Hepatocyte (in vitro differentiated cells): ENCODE measurements around the gene SLAMF9. TPM values are rescaled to one million over a fixed set of nuclear protein-coding genes. Genes with fewer than 3 reads are reported as not detected.

Experiments
- DNase-seq: peaks from one replicate; pipeline ENCODE4 v3.0.0-alpha.2; 2016; ENCODE audit warnings: low spot score
- H2AFZ ChIP-seq: fragments of 200-600 bp; sonication (generic); 2 replicates; pipeline ENCODE4 v1.6.0; 2016; ENCODE audit warnings: antibody characterized with exemption, mild to moderate bottlenecking
- H3K27ac ChIP-seq: fragments of 200-600 bp; sonication (generic); 2 replicates; pipeline ENCODE4 v1.5.1; 2016; ENCODE audit warnings: mild to moderate bottlenecking
- H3K27me3 ChIP-seq: fragments of 200-600 bp; sonication (generic); 2 replicates; pipeline ENCODE4 v1.6.1; 2016
- H3K36me3 ChIP-seq: fragments of 200-600 bp; sonication (generic); replicated peaks from 2 replicates; pipeline ENCODE4 v1.5.1; 2016; ENCODE audit warnings: low read depth; ENCODE audit not compliant: insufficient read depth
- H3K4me1 ChIP-seq: fragments of 200-600 bp; sonication (generic); 2 replicates; pipeline ENCODE4 v1.5.1; 2016; ENCODE audit warnings: mild to moderate bottlenecking, moderate library complexity; ENCODE audit not compliant: insufficient read depth
- H3K4me2 ChIP-seq: fragments of 200-600 bp; sonication (generic); 2 replicates; pipeline ENCODE4 v1.6.0; 2016
- H3K4me3 ChIP-seq: fragments of 200-600 bp; sonication (generic); 2 replicates; pipeline ENCODE4 v1.5.1; 2016; ENCODE audit warnings: mild to moderate bottlenecking
- H3K79me2 ChIP-seq: fragments of 200-600 bp; sonication (generic); 2 replicates; pipeline ENCODE4 v1.6.0; 2017; ENCODE audit warnings: mild to moderate bottlenecking
- H3K9me2 ChIP-seq: fragments of 200-600 bp; sonication (generic); replicated peaks from 2 replicates; pipeline ENCODE4 v1.6.0; 2017; ENCODE audit warnings: mild to moderate bottlenecking; ENCODE audit not compliant: insufficient read depth
- H3K9me3 ChIP-seq: fragments of 200-600 bp; sonication (generic); 2 replicates; pipeline ENCODE4 v1.5.1; 2016; ENCODE audit warnings: low read depth, mild to moderate bottlenecking
- H4K20me1 ChIP-seq: fragments of 200-600 bp; sonication (generic); 2 replicates; pipeline ENCODE4 v1.6.0; 2016; ENCODE audit warnings: mild to moderate bottlenecking; ENCODE audit not compliant: insufficient read depth, poor library complexity, severe bottlenecking
- CTCF ChIP-seq: fragments of 200-600 bp; sonication (generic); IDR thresholded peaks from 2 replicates; pipeline ENCODE4 v1.5.1; 2016; ENCODE audit warnings: antibody characterized with exemption, mild to moderate bottlenecking; ENCODE audit not compliant: poor library complexity
- EZH2 ChIP-seq: fragments of 200-600 bp; sonication (generic); IDR thresholded peaks from 2 replicates; pipeline ENCODE4 v1.6.1; 2016; ENCODE audit warnings: antibody characterized with exemption, mild to moderate bottlenecking, borderline replicate concordance
- EZH2phosphoT487 ChIP-seq: fragments of 200-600 bp; sonication (generic); IDR thresholded peaks from one replicate; pipeline ENCODE4 v1.6.1; 2018; ENCODE audit warnings: antibody characterized with exemption, mild to moderate bottlenecking, low read depth, moderate library complexity; ENCODE audit not compliant: unreplicated experiment, severe bottlenecking
- WGBS: methylation state at CpG from one replicate; pipeline ENCODE4 v1.1.6; 2016; ENCODE audit warnings: low lambda C conversion rate; ENCODE audit errors: missing lambda C conversion rate; 5-methylcytosine and 5-hydroxymethylcytosine counted together
- polyA plus RNA-seq: library from polyadenylated mRNA; unstranded; fragments of >200 nt; fragmentation: Nextera tagmentation; extraction: Ambion mirVana; gene quantifications from 2 replicates; pipeline ENCODE4 v1.2.1, GENCODE V29; 2016
- total RNA-seq: library from RNA; depleted of rRNA; stranded (reverse); fragments of >200 nt; gene quantifications from 2 replicates; pipeline ENCODE4 v1.2.3, GENCODE V29; 2014

SLAMF9 gene
- total and polyA plus RNA-seq, 2 experiments from 2014 or later, result not detected

GRCh38 chr1:159951016-159951415 lies 3.0 kb downstream of the SLAMF9 start:
- H2AFZ ChIP-seq, result no peak overlapping the region
- H3K4me3 ChIP-seq, result no peak overlapping the region
- H3K9me2 ChIP-seq, result no peaks in the 10 kb centered on the region
- peaks cover 5% of the 10 kb centered on the region for H3K27me3 ChIP-seq
- no peaks in the 10 kb centered on the region for H3K9me3 ChIP-seq
- H3K4me1 ChIP-seq, result peaks cover 9% of the 10 kb centered on the region
- no peak overlapping the region for H3K4me2 ChIP-seq
- H3K79me2 ChIP-seq, result no peaks in the 10 kb centered on the region
- 40% methylated on average over 2 of the region's 2 CpGs for WGBS
- H3K27ac ChIP-seq, result no peak overlapping the region
- no peaks in the 10 kb centered on the region for H3K36me3 ChIP-seq
- H4K20me1 ChIP-seq, result no peaks in the 10 kb centered on the region
- no peak for DNase-seq
- no peak for TF ChIP-seq EZH2phosphoT487
- TF ChIP-seq CTCF, result no peak
- no peak for TF ChIP-seq EZH2

GRCh38 chr1:159949981-159950381 lies 4.1 kb downstream of the SLAMF9 start:
- peaks cover 5% of the 10 kb centered on the region for H3K27me3 ChIP-seq
- DNase-seq, result no peak
- H3K9me3 ChIP-seq, result no peaks in the 10 kb centered on the region
- H3K9me2 ChIP-seq, result no peaks in the 10 kb centered on the region
- TF ChIP-seq EZH2 (no peak), EZH2phosphoT487 (no peak), CTCF (no peak)
- no peak overlapping the region for H2AFZ ChIP-seq
- H3K36me3 ChIP-seq, result no peaks in the 10 kb centered on the region
- H4K20me1 ChIP-seq, result no peaks in the 10 kb centered on the region
- no peak overlapping the region for H3K4me3 ChIP-seq
- no peak overlapping the region for H3K4me2 ChIP-seq
- H3K27ac ChIP-seq, result no peak overlapping the region
- WGBS, result 91% methylated on average over 4 of the region's 4 CpGs
- peaks cover 2% of the 10 kb centered on the region for H3K79me2 ChIP-seq
- H3K4me1 ChIP-seq, result peaks cover 11% of the 10 kb centered on the region

GRCh38 chr1:159949123-159949522 lies 4.9 kb downstream of the SLAMF9 start:
- Histone ChIP-seq H3K4me3 (no peak overlapping the region), H4K20me1 (no peaks in the 10 kb centered on the region), H3K4me1 (peaks cover 14% of the 10 kb centered on the region), H3K9me2 (no peaks in the 10 kb centered on the region), H3K36me3 (no peaks in the 10 kb centered on the region), H3K79me2 (peaks cover 9% of the 10 kb centered on the region), H2AFZ (no peak overlapping the region), H3K4me2 (no peak overlapping the region), H3K27ac (no peak overlapping the region), H3K9me3 (no peaks in the 10 kb centered on the region), H3K27me3 (peaks cover 5% of the 10 kb centered on the region)
- TF ChIP-seq CTCF, result no peak
- no peak for DNase-seq
- WGBS, result 62% methylated on average over 6 of the region's 6 CpGs

GRCh38 chr1:159947942-159948341 lies 6.1 kb downstream of the SLAMF9 start:
- no peak for TF ChIP-seq EZH2phosphoT487
- TF ChIP-seq CTCF, result no peak
- TF ChIP-seq EZH2, result no peak
- Histone ChIP-seq H3K79me2 (peaks cover 21% of the 10 kb centered on the region), H3K9me2 (no peaks in the 10 kb centered on the region), H3K4me2 (no peak overlapping the region), H3K36me3 (no peaks in the 10 kb centered on the region), H3K4me3 (no peak overlapping the region), H3K9me3 (no peaks in the 10 kb centered on the region), H3K27me3 (peaks cover 5% of the 10 kb centered on the region), H2AFZ (no peak overlapping the region), H3K27ac (no peak overlapping the region), H4K20me1 (no peaks in the 10 kb centered on the region), H3K4me1 (peaks cover 15% of the 10 kb centered on the region)
- 69% methylated on average over 1 of the region's 1 CpG for WGBS
- DNase-seq, result no peak
